Epithelial cell of proximal tubule (primary cell): ENCODE data around the gene MFAP2. TPM values are rescaled to one million over a fixed set of nuclear protein-coding genes. Genes with fewer than 3 reads are reported as not detected.
A peak's percentile ranks its signal among the peaks of the same experiment; 100 is the strongest.

Source experiments
- DNase-seq: peaks from one replicate; pipeline ENCODE4 v3.0.0-alpha.2; 2011; ENCODE audit warnings: low read depth
- H3K4me3 ChIP-seq: 2 replicates; pipeline ENCODE4 v1.5.1; 2011; ENCODE audit warnings: low read depth, mild to moderate bottlenecking, low read length
- total RNA-seq: library from RNA; depleted of rRNA; stranded (reverse); fragments of >200 nt; gene quantifications from 2 replicates; pipeline ENCODE4 v1.2.3, GENCODE V29; 2015
- TF ChIP-seq, protein P1 (sequence below): conservative IDR thresholded peaks from 2 replicates; pipeline ENCODE4 v1.5.1; 2012; ENCODE audit warnings: low read depth, mild to moderate bottlenecking, low read length

The MFAP2 gene
- total RNA-seq, 1 donor from 2014 or later: 53.2 TPM

DNA sequence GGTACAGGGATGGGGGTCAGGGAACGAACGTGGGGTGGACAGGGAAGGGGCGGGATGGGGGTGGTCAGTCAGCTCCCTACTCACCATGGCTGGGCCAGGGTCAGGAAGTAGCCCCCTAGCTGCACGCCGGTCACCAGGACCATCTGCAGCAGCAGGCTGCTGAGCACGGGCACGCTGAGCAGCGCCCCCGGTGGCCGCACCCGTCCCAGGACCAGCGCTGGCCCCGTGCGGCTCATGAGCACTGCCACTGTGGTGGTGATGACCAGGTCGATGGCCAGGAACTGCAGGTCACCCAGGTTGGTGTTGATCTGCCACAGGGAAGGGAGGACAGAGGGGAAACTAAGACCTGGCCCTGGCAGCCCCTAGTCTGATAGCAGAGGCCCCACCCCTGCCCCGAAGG, 6.5 kb upstream of the MFAP2 start:
- no peak for DNase-seq
- no peak overlapping the region for H3K4me3 ChIP-seq
- TF ChIP-seq, protein P1, sequence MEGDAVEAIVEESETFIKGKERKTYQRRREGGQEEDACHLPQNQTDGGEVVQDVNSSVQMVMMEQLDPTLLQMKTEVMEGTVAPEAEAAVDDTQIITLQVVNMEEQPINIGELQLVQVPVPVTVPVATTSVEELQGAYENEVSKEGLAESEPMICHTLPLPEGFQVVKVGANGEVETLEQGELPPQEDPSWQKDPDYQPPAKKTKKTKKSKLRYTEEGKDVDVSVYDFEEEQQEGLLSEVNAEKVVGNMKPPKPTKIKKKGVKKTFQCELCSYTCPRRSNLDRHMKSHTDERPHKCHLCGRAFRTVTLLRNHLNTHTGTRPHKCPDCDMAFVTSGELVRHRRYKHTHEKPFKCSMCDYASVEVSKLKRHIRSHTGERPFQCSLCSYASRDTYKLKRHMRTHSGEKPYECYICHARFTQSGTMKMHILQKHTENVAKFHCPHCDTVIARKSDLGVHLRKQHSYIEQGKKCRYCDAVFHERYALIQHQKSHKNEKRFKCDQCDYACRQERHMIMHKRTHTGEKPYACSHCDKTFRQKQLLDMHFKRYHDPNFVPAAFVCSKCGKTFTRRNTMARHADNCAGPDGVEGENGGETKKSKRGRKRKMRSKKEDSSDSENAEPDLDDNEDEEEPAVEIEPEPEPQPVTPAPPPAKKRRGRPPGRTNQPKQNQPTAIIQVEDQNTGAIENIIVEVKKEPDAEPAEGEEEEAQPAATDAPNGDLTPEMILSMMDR: peak; percentile 30

DNA sequence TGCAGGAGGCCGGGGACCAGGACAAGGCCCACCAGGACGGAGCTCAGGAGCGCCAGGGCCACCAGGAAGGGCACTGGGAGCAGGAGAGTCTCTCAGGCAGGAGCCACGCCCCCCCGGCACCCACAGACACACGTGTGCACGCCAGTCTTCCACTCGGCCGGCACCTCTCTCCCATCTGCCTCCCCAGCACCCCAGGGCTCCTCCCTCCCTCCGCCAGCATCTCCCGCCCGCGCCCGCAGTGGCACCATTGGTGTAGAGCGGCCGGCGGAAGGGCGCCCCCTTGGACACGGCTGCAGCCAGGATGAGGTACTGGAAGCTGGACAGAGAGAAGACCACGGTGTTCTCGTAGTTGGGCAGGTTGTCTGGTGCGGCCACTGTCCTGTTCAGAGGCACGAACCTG, 6.1 kb upstream of the MFAP2 start:
- TF ChIP-seq, protein P1: no peak
- no peak for DNase-seq
- no peak overlapping the region for H3K4me3 ChIP-seq

DNA sequence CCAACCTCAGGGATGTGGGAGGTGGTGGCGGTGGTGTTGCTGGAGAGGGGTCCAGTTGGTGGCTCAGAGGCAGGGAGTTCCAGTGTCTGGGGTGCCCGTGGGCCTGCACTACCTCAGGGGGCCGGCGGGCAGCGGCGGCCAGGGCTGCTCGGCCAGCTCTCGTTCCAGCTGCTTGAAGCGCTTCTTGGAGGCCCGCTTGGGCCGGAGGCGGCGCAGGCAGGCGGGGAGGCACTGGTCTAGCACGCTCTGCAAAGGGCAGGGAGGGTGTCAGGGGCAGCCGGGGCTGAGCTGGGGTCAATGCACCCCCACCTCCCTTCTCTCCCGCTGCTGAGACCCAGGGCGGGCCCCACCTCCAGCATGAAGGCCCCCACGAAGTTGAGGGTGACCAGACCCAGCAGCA, 5.7 kb upstream of the MFAP2 start:
- no peak overlapping the region for H3K4me3 ChIP-seq
- TF ChIP-seq, protein P1: no peak
- DNase-seq: no peak

DNA sequence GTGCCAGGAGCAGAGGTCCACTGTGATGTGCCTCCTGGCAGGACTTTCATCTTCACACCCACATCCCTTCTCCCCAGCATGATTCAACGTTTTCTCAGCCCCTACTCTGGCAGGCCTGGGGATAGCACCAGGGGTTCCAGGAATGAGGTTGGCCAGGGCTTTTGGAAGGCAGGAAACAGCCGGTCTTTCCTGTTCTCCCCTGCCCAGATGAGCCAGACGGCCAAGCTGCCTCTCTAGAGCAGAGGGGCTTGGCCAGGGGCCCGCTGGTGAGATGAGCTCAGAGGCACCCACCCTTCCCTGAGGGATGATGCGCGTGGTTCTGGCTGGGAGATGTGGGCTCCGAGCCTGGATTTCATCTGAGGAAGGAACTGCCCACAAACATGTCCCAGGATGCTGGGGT, 4.3 kb upstream of the MFAP2 start:
- no peak overlapping the region for H3K4me3 ChIP-seq
- TF ChIP-seq, protein P1: no peak
- no peak for DNase-seq

DNA sequence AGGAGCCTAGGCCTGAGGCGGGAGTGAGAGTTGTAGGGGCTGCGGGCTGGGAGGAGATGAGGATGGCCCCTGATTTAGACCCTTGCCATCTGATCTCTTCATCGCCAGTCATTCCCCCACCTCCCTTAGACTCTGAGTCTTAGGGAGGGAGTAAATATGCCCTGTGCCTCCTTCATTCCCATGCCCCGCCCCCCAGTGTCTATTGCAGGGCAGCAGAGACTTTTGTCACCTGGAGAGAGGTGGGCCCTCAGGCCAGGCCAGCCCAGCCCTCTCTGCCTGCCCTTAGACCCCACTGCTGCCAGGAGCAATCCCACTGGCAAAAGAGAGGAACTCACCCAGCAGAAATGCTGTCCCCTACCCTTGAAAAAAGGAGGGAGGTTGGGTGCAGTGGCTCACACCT, 3.2 kb upstream of the MFAP2 start:
- TF ChIP-seq, protein P1: no peak
- H3K4me3 ChIP-seq: no peak overlapping the region
- DNase-seq: no peak

DNA sequence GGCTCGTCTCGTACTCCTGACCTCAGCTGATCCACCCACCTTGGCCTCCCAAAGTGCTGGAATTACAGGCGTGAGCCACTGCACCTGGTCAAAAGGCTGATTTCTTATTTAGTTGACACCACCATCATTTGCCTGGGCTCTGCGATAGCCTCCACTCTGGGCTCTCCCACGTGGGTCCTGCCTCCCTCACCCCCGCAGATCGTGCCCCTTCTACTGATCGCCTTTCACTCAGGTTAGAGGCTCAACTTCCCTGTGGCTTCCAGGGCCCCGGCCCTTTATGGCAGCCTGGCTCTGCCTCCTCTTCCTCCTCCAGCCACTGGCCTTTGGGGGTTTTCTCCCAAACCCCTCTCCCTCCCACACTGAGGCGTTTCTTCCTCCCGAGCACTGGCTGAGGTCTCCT, 2.5 kb upstream of the MFAP2 start:
- TF ChIP-seq, protein P1: no peak
- H3K4me3 ChIP-seq: no peak overlapping the region
- no peak for DNase-seq

DNA sequence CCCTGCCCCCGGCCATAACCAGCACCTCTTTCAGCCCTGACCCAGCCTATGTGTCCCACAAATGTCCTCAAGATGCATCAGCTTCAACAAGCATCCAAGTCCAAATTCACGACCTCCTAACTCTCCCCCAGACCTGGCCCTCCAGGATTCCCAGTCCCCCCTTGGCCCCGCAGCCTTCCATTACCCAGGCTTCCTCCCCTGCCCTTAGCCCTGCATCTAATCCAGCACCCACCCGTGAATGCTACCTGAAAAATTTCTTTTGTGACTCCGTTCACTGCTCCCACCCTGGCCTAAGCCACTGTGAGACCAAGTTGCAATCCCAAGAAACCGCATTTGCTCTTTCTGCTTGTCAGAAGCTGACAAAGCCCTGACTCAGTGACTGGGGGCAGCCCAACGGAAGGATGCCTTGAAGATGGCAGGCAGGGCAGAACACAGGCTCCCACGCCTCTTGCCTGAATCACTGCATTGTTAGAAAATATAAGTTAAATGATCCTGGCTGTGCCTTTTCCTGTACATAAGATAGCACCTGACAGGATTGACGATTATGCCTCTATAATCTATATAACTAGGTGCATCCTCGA, 939 bp upstream of the MFAP2 start:
- no peak for DNase-seq
- no peak overlapping the region for H3K4me3 ChIP-seq
- TF ChIP-seq, protein P1: no peak
